GM21737 (cell line): ENCODE results near the gene KANSL1.

ENCODE experiments used
- ATAC-seq: cut with Tn5 transposase; IDR thresholded peaks from one replicate; pipeline ENCODE4 v1.9.1; 2021; ENCODE audit warnings: mild to moderate bottlenecking, moderate library complexity; ENCODE audit not compliant: unreplicated experiment

KANSL1 gene

GRCh38 chr17:46045639-46046038 is 147.6 kb downstream of the KANSL1 start:
- ATAC-seq = no peak

- ATAC-seq = no peak
Observed at GRCh38 chr17:46044989-46045388, 148.2 kb downstream of the KANSL1 start.

GRCh38 chr17:46044286-46044928 is 148.8 kb downstream of the KANSL1 start:
- ATAC-seq = no peak

DNA sequence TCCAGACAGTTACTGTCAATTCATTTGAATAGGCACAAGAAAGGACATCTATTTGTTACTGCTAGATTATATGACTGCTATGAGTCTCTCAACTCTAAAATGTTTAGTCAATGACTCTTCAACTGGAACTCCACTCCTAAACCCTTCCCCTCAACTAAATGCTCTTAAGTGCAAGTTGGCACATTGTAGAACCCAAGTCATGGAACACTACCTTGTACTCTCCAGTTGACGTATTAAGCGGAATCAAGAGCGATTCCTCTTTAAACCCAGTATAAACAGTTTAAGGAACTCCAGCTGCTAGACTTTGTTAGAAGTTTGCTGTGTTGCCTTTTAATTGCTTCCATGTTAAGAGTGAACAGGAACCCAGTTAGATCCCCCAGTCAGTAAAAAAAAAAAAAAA is 149.6 kb downstream of the KANSL1 start:
- no peak for ATAC-seq

- ATAC-seq = no peak
Observed at GRCh38 chr17:46042925-46043324, 150.3 kb downstream of the KANSL1 start.

DNA sequence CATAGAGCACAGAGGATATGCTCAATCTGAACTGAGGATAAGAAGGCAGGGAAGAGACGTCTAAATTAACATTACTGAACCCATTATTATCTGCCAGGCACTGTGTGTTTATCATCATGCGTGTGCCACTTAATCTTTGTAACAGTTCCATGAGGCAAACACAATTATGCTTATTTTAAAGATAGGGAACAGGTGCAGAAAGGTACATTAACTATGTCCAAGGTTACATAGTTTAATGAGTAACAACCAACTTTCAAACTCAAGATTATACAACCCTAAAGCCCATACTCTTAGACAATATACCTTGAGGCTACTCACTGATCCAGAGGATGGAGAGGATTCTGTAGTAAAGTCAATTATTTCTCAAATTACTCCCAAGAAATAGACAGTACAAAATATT is 151.0 kb downstream of the KANSL1 start:
- no peak for ATAC-seq

- ATAC-seq = no peak
Observed at GRCh38 chr17:46039592-46040186, 153.5 kb downstream of the KANSL1 start.

- ATAC-seq = no peak
Observed at GRCh38 chr17:46038937-46039336, 154.3 kb downstream of the KANSL1 start.

GRCh38 chr17:46038414-46038813 is 154.8 kb downstream of the KANSL1 start:
- no peak for ATAC-seq

DNA sequence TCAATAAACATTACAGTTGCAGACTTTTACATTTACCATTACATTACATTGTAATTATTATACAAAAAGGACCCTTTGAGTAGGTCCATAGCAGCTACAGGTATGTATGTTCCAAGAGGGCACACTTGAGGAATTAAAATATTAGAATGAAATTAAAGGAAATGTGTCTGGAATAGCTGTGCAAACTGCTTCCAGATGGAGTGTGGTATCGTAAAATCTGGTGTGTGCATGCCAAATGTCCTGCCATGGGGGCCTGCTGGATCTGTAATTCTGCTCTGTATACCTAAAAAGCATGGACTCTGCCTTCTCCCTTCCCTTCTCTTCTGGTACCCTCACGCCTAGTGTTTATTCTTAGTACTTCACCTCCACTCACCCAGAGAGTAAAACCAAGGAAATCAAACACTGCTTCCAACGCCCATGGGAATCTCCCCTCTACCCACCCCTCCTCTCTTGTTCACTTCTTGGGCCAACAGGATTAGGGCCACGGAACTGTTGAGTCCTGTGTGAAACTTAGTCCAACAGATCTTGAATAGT is 155.4 kb downstream of the KANSL1 start:
- no peak for ATAC-seq

GRCh38 chr17:46036491-46036890 is 156.7 kb downstream of the KANSL1 start:
- no peak for ATAC-seq

- ATAC-seq = no peak
Observed at GRCh38 chr17:46035112-46035818, 158.0 kb downstream of the KANSL1 start.

GRCh38 chr17:46033392-46033791 is 159.8 kb downstream of the KANSL1 start:
- ATAC-seq = no peak

- ATAC-seq = no peak
Observed at GRCh38 chr17:46032909-46033308, 160.3 kb downstream of the KANSL1 start.

GRCh38 chr17:46031920-46032319 is 161.3 kb downstream of the KANSL1 start:
- no peak for ATAC-seq

DNA sequence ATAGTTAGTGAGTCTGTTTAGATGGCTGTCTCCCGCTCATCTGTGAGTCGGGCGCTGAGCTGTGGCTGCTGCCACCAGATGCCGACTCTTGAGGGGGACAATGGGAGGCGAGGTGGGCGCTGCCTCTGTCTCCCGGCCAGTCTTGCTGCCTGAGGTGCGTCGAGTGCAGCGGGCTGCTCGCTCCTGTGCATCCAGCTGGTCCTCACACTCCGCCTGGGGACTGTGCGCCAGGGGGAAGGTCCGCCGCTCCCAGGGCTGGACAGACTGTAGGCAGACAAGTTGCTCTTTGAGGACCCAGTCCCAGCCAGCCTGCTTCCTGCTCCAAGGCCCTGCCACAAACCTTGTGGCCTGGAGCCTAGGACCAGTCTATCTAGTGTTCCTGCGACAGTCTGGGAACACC is 161.8 kb downstream of the KANSL1 start:
- ATAC-seq = no peak

DNA sequence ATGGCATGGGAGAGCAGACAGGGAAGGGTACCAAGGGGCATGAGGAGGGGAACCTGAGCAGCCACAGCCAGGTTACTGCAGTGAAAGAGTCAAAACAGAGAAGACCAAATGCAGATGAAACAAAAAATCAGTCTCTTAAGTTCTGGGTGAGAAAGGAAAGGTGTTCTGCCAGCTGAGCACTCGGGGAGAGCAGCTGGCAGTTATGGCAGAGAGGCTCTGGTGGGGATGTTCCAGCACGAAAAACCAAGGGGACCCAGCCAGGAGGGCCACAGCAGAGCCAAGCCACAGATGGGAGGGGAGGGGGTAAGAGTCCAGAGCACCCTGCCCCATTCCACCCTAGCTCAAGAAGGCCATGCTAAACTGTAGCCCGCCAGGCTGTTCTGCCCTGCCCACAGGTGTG is 162.5 kb downstream of the KANSL1 start:
- no peak for ATAC-seq

DNA sequence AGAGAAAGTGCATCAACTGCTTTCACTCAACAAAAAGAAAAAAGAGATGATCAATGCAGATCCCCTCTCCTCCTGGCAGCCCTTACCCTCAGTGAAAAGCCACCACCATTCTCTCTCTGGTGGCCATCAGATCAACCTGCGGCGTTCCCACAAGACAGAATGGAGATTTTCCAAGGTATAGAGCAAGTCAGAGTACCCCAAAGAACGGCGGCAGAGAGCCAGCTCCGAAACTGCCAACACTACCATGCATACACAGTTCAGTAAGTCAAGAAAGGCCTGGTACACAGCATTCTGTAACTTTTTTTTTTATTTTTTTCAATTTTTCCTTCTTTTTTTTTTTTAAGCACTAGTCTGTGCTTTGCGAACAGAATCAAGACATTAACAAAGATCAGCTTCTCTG is 163.6 kb downstream of the KANSL1 start:
- no peak for ATAC-seq

DNA sequence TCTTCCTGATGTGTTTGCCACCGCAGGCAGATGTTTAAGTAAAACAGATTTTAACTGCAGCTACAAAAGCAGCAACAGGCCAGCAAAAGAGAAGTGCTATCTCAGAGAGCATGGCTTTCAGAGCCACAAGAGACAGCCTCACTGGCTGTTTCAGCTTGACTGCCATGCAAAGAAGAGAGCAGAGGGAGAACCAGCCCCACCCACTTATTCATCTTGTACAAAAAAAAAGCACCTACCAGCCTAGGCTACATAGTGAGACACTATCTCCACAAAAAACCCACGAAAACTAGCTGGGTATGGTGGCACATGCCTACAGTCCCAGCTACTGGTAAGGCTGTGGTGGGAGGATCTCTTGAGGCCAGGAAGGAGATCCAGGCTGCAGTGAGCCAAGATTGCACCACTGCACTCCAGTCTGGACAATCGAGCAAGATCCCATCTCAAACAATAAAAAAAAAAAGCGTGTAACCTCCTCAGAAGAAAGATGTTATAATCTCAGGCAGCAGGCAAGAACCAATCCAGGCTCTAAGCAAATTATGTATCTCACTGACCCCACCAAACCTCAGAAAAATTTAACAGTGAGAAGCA is 164.2 kb downstream of the KANSL1 start:
- no peak for ATAC-seq

- ATAC-seq = no peak
Observed at GRCh38 chr17:46028374-46028773, 164.9 kb downstream of the KANSL1 start.

DNA sequence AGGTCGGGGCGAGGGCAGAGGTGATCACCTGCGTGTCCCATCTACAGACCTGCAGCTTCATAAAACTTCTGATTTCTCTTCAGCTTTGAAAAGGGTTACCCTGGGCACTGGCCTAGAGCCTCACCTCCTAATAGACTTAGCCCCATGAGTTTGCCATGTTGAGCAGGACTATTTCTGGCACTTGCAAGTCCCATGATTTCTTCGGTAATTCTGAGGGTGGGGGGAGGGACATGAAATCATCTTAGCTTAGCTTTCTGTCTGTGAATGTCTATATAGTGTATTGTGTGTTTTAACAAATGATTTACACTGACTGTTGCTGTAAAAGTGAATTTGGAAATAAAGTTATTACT is 165.3 kb downstream of the KANSL1 start:
- ATAC-seq = no peak
